GM18526 (cell line): ENCODE results near the gene GCSAM.

Source experiments
- POLR2A ChIP-seq: IDR thresholded peaks from 3 replicates; pipeline ENCODE4 v1.6.1; 2011; ENCODE audit not compliant: insufficient read length; ENCODE audit errors: extremely low read depth

GCSAM gene

GRCh38 chr3:112092496-112093179 is 40.4 kb downstream of the GCSAM start:
- no peak for TF ChIP-seq POLR2A

GRCh38 chr3:112090887-112091586 is 42.0 kb downstream of the GCSAM start:
- TF ChIP-seq POLR2A, result no peak

- no peak for TF ChIP-seq POLR2A
Observed at GRCh38 chr3:112089956-112090886, 42.8 kb downstream of the GCSAM start.

- no peak for TF ChIP-seq POLR2A
Observed at GRCh38 chr3:112088944-112089343, 44.1 kb downstream of the GCSAM start.

GRCh38 chr3:112087746-112088145 is 45.3 kb downstream of the GCSAM start:
- TF ChIP-seq POLR2A, result no peak

GRCh38 chr3:112086875-112087524 is 46.0 kb downstream of the GCSAM start:
- no peak for TF ChIP-seq POLR2A

- no peak for TF ChIP-seq POLR2A
Observed at GRCh38 chr3:112086076-112086854, 46.8 kb downstream of the GCSAM start, which contains the start of gene C3orf52. Gene C3orf52 (plus strand): TSS chr3:112086389. CDS start chr3:112086408, 19 bp downstream.

- no peak for TF ChIP-seq POLR2A
Observed at GRCh38 chr3:112085735-112086075, 47.3 kb downstream of the GCSAM start.

- no peak for TF ChIP-seq POLR2A
Observed at GRCh38 chr3:112084980-112085705, 47.9 kb downstream of the GCSAM start.

- TF ChIP-seq POLR2A, result no peak
Observed at GRCh38 chr3:112083239-112083638, 49.8 kb downstream of the GCSAM start.

GRCh38 chr3:112078125-112079083 is 54.6 kb downstream of the GCSAM start:
- TF ChIP-seq POLR2A, result no peak

- no peak for TF ChIP-seq POLR2A
Observed at GRCh38 chr3:112074616-112075497, 58.2 kb downstream of the GCSAM start.
